Measurements from ENCODE around the gene CENPO.
"Not testable (repeated sequence)": the region's sequence is repeated elsewhere in the genome, so short reads cannot be mapped to it uniquely, and the experiment has no call there.

The CENPO gene

GRCh38 chr2:24822049-24822706, 29.0 kb downstream of the CENPO start:
- FAIRE-seq (no peak), DNase-seq (ENCODE audit: low spot score) (no peak)

- no peak for DNase-seq (ENCODE audit: low spot score)
- no peak for FAIRE-seq
Observed at GRCh38 chr2:24824071-24824588, 30.9 kb downstream of the CENPO start.

GRCh38 chr2:24824966-24825882, 32.0 kb downstream of the CENPO start:
- FAIRE-seq (peak; percentile 30), DNase-seq (ENCODE audit: low spot score) (peak; percentile 58)

- FAIRE-seq: peak; percentile 66
Observed at GRCh38 chr2:24825883-24826772, 32.9 kb downstream of the CENPO start.

GRCh38 chr2:24826773-24827145, 33.5 kb downstream of the CENPO start:
- no peak for FAIRE-seq

More at GRCh38 chr2:24825883-24826772, 32.9 kb downstream of the CENPO start:
- DNase-seq (ENCODE audit: low spot score): no peak

GRCh38 chr2:24827321-24828237, 34.4 kb downstream of the CENPO start:
- FAIRE-seq (peak; percentile 75), DNase-seq (ENCODE audit: low spot score) (peak; percentile 86)

More at GRCh38 chr2:24826773-24827145, 33.5 kb downstream of the CENPO start:
- DNase-seq (ENCODE audit: low spot score): no peak

- DNase-seq (ENCODE audit: low spot score): no peak
- FAIRE-seq: no peak
Observed at GRCh38 chr2:24828238-24828996, 35.2 kb downstream of the CENPO start.

GRCh38 chr2:24830351-24830750, 37.1 kb downstream of the CENPO start:
- no peak for FAIRE-seq
- no peak for DNase-seq (ENCODE audit: low spot score)

- FAIRE-seq: no peak
- no peak for DNase-seq (ENCODE audit: low spot score)
Observed at GRCh38 chr2:24830786-24831185, 37.6 kb downstream of the CENPO start.

- DNase-seq (ENCODE audit: low spot score) (no peak), FAIRE-seq (no peak)
Observed at GRCh38 chr2:24831221-24832072, 38.2 kb downstream of the CENPO start.

- FAIRE-seq (no peak), DNase-seq (ENCODE audit: low spot score) (no peak)
Observed at GRCh38 chr2:24832073-24832461, 38.8 kb downstream of the CENPO start.

- DNase-seq (ENCODE audit: low spot score): no peak
- no peak for FAIRE-seq
Observed at GRCh38 chr2:24832521-24832920, 39.3 kb downstream of the CENPO start.

- no peak for DNase-seq (ENCODE audit: low spot score)
- FAIRE-seq: no peak
Observed at GRCh38 chr2:24832931-24833701, 39.9 kb downstream of the CENPO start.

GRCh38 chr2:24833821-24834732, 40.9 kb downstream of the CENPO start:
- FAIRE-seq: no peak
- no peak for DNase-seq (ENCODE audit: low spot score)

GRCh38 chr2:24834733-24835395, 41.6 kb downstream of the CENPO start:
- FAIRE-seq: no peak
- DNase-seq (ENCODE audit: low spot score): no peak

- not testable (repeated sequence) for DNase-seq (ENCODE audit: low spot score); FAIRE-seq
Observed at GRCh38 chr2:24835411-24835810, 42.2 kb downstream of the CENPO start.
